IPS-20b (cell line): Measurements from ENCODE around the gene ACOX1.
"Not testable (repeated sequence)": the region's sequence is repeated elsewhere in the genome, so short reads cannot be mapped to it uniquely, and the experiment has no call there.

Experiments used
- H3K27ac ChIP-seq: one replicate; pipeline ENCODE4 v1.5.1; 2013; ENCODE audit warnings: low read length
- H3K27me3 ChIP-seq: 2 replicates; pipeline ENCODE4 v1.6.1; 2013; ENCODE audit warnings: mild to moderate bottlenecking, low read length, inconsistent platforms; ENCODE audit not compliant: insufficient read depth
- H3K36me3 ChIP-seq: 2 replicates; pipeline ENCODE4 v1.6.1; 2013; ENCODE audit warnings: low read depth, mild to moderate bottlenecking, inconsistent platforms, low read length, moderate library complexity; ENCODE audit not compliant: insufficient read depth
- H3K4me1 ChIP-seq: 2 replicates; pipeline ENCODE4 v1.6.1; 2013; ENCODE audit warnings: mild to moderate bottlenecking, control low read depth, inconsistent platforms, low read length, moderate library complexity; ENCODE audit not compliant: insufficient read depth
- H3K4me3 ChIP-seq: 2 replicates; pipeline ENCODE4 v1.5.1; 2013; ENCODE audit warnings: mild to moderate bottlenecking, low read length, inconsistent platforms
- H3K9ac ChIP-seq: 2 replicates; pipeline ENCODE4 v1.6.1; 2013; ENCODE audit warnings: low read depth, mild to moderate bottlenecking, inconsistent platforms, low read length, moderate library complexity
- H3K9me3 ChIP-seq: 2 replicates; pipeline ENCODE4 v1.6.1; 2013; ENCODE audit warnings: mild to moderate bottlenecking, low read depth, low read length, inconsistent platforms; ENCODE audit not compliant: insufficient read depth

The ACOX1 gene

GRCh38 chr17:75994802-75995370 lies 15.9 kb upstream of the ACOX1 start:
- H3K9ac ChIP-seq, result no peak overlapping the region
- no peak overlapping the region for H3K4me3 ChIP-seq
- no peaks in the 10 kb centered on the region for H3K4me1 ChIP-seq
- H3K27ac ChIP-seq, result no peak overlapping the region
- H3K27me3 ChIP-seq, result no peaks in the 10 kb centered on the region
- peaks cover 28% of the 10 kb centered on the region for H3K36me3 ChIP-seq
- no peaks in the 10 kb centered on the region for H3K9me3 ChIP-seq

GRCh38 chr17:75991396-75991795 lies 12.4 kb upstream of the ACOX1 start:
- H3K9me3 ChIP-seq, result no peaks in the 10 kb centered on the region
- H3K36me3 ChIP-seq, result peaks cover 35% of the 10 kb centered on the region
- no peak overlapping the region for H3K4me3 ChIP-seq
- no peak overlapping the region for H3K9ac ChIP-seq
- no peaks in the 10 kb centered on the region for H3K4me1 ChIP-seq
- H3K27ac ChIP-seq, result no peak overlapping the region
- no peaks in the 10 kb centered on the region for H3K27me3 ChIP-seq

- Histone ChIP-seq H3K36me3 (peaks cover 22% of the 10 kb centered on the region), H3K27ac (no peak overlapping the region), H3K27me3 (no peaks in the 10 kb centered on the region), H3K4me1 (peaks cover 19% of the 10 kb centered on the region), H3K4me3 (no peak overlapping the region), H3K9me3 (no peaks in the 10 kb centered on the region), H3K9ac (no peak overlapping the region)
These were observed 8.1 kb upstream of the ACOX1 start for GRCh38 chr17:75987041-75987440.

GRCh38 chr17:75985986-75986385 lies 7.0 kb upstream of the ACOX1 start:
- Histone ChIP-seq H3K4me1 (peaks cover 24% of the 10 kb centered on the region), H3K27me3 (no peaks in the 10 kb centered on the region), H3K27ac (no peak overlapping the region), H3K9me3 (no peaks in the 10 kb centered on the region), H3K36me3 (peaks cover 12% of the 10 kb centered on the region; the same call in 1 of the 2 replicates), H3K9ac (no peak overlapping the region), H3K4me3 (no peak overlapping the region)

- H3K27me3 ChIP-seq, result no peaks in the 10 kb centered on the region
- no peaks in the 10 kb centered on the region for H3K9me3 ChIP-seq
- H3K27ac ChIP-seq, result peak overlapping the region; percentile 19
- H3K4me3 ChIP-seq, result peak overlapping the region; percentile 49
- H3K36me3 ChIP-seq, result peaks cover 8% of the 10 kb centered on the region; the same call in 1 of the 2 replicates
- peaks cover 29% of the 10 kb centered on the region for H3K4me1 ChIP-seq
- H3K9ac ChIP-seq, result peak overlapping the region; percentile 28; the same call in 1 of the 2 replicates
These were observed 4.7 kb upstream of the ACOX1 start for GRCh38 chr17:75983501-75984181.

- Histone ChIP-seq H3K36me3 (no peaks in the 10 kb centered on the region), H3K4me3 (no peak overlapping the region; the same call in 1 of the 2 replicates), H3K27me3 (no peaks in the 10 kb centered on the region), H3K9me3 (no peaks in the 10 kb centered on the region), H3K4me1 (peaks cover 29% of the 10 kb centered on the region), H3K27ac (no peak overlapping the region), H3K9ac (peak overlapping the region; percentile 94; the same call in 1 of the 2 replicates)
These were observed 2.2 kb upstream of the ACOX1 start for GRCh38 chr17:75981019-75981615.

GRCh38 chr17:75980188-75981018 lies 1.4 kb upstream of the ACOX1 start:
- Histone ChIP-seq H3K27ac (peak overlapping the region; percentile 64), H3K4me3 (peak overlapping the region; percentile 94), H3K36me3 (no peaks in the 10 kb centered on the region), H3K27me3 (no peaks in the 10 kb centered on the region), H3K4me1 (peaks cover 29% of the 10 kb centered on the region), H3K9ac (peak overlapping the region; percentile 94; the same call in 1 of the 2 replicates), H3K9me3 (no peaks in the 10 kb centered on the region)

- H3K27ac ChIP-seq, result peak overlapping the region; percentile 64
- H3K36me3 ChIP-seq, result no peaks in the 10 kb centered on the region
- peak overlapping the region; percentile 94; the same call in 1 of the 2 replicates for H3K9ac ChIP-seq
- H3K4me1 ChIP-seq, result peaks cover 28% of the 10 kb centered on the region
- no peaks in the 10 kb centered on the region for H3K9me3 ChIP-seq
- H3K4me3 ChIP-seq, result peak overlapping the region; percentile 94
- H3K27me3 ChIP-seq, result no peaks in the 10 kb centered on the region
These were observed 780 bp upstream of the ACOX1 start for GRCh38 chr17:75979705-75980187.

- no peak overlapping the region for H3K4me3 ChIP-seq
- H3K36me3 ChIP-seq, result peaks cover 15% of the 10 kb centered on the region
- H3K4me1 ChIP-seq, result peaks cover 7% of the 10 kb centered on the region; the same call in 1 of the 2 replicates
- H3K27me3 ChIP-seq, result no peaks in the 10 kb centered on the region
- no peak overlapping the region; the same call in 1 of the 2 replicates for H3K9ac ChIP-seq
- no peaks in the 10 kb centered on the region for H3K9me3 ChIP-seq
- no peak overlapping the region for H3K27ac ChIP-seq
These were observed 2.7 kb downstream of the ACOX1 start for GRCh38 chr17:75976175-75976848.

GRCh38 chr17:75975757-75976174 lies 3.2 kb downstream of the ACOX1 start:
- Histone ChIP-seq H3K27ac (no peak overlapping the region), H3K36me3 (peaks cover 15% of the 10 kb centered on the region), H3K4me1 (peaks cover 3% of the 10 kb centered on the region; the same call in 1 of the 2 replicates), H3K27me3 (no peaks in the 10 kb centered on the region), H3K9me3 (no peaks in the 10 kb centered on the region), H3K4me3 (no peak overlapping the region), H3K9ac (no peak overlapping the region)

- H3K27me3 ChIP-seq, H3K9me3 ChIP-seq, H3K9ac ChIP-seq, H3K27ac ChIP-seq, H3K4me3 ChIP-seq, H3K4me1 ChIP-seq: not testable (repeated sequence)
- H3K36me3 ChIP-seq, result peaks cover 17% of the 10 kb centered on the region
These were observed 3.8 kb downstream of the ACOX1 start for GRCh38 chr17:75975187-75975586.
